Endothelial cell of umbilical vein (primary cell): ENCODE results near the gene GUCD1.

ENCODE experiments used
- CTCF ChIP-seq, 2 donors: IDR thresholded peaks; 1 replicate in 1 of 2; 2 replicates in 1 of 2; pipeline ENCODE4 v1.5.1; 2011; ENCODE audit warnings: low read length in 2 of 2, mild to moderate bottlenecking in 2 of 2, moderate library complexity in 2 of 2, control low read depth in 1 of 2, inconsistent platforms in 1 of 2, low read depth in 1 of 2; ENCODE audit not compliant: insufficient read depth in 1 of 2; ENCODE audit errors: extremely low read depth in 1 of 2
- EZH2 ChIP-seq: IDR thresholded peaks from 2 replicates; pipeline ENCODE4 v1.6.1; 2012; ENCODE audit warnings: borderline replicate concordance, low read depth, mild to moderate bottlenecking, moderate library complexity, low read length, inconsistent platforms; ENCODE audit not compliant: severe bottlenecking
- GATA2 ChIP-seq: IDR thresholded peaks from 2 replicates; pipeline ENCODE4 v1.7.0; 2011; ENCODE audit warnings: low read depth, mild to moderate bottlenecking, moderate library complexity, mixed read lengths, low read length; ENCODE audit not compliant: insufficient read length, insufficient read depth
- POLR2A ChIP-seq: IDR thresholded peaks from 2 replicates; pipeline ENCODE4 v1.6.1; 2012; ENCODE audit warnings: low read depth, mild to moderate bottlenecking, control low read depth, low read length
- POLR2AphosphoS5 ChIP-seq: IDR thresholded peaks from 2 replicates; pipeline ENCODE4 v1.6.1; 2012; ENCODE audit warnings: low read depth, mild to moderate bottlenecking, control low read depth, low read length, moderate library complexity; ENCODE audit not compliant: insufficient read depth

- no peak for TF ChIP-seq GATA2
- TF ChIP-seq CTCF (IDR thresholded peaks at IDR 0.05; ENCODE audit: extremely low read depth in 1 of 2, insufficient read depth in 1 of 2, low read depth in 1 of 2, low read length in 2 of 2): no peak
- no peak for TF ChIP-seq EZH2
- no peak for TF ChIP-seq POLR2A
- no peak for TF ChIP-seq POLR2AphosphoS5
Observed at GRCh38 chr22:24587948-24588347, 33.0 kb upstream of the GUCD1 start.
